Frontal cortex (tissue), 1 donor: ENCODE results near the gene KRTAP21-2. TPM values are rescaled to one million over a fixed set of nuclear protein-coding genes. Genes with fewer than 3 reads are reported as not detected.

Source experiments
- small RNA-seq: library from RNA; depleted of rRNA; stranded (forward); fragments of <200 nt; gene quantifications from one replicate; pipeline ENCODE3, GENCODE V24; 2014
- total RNA-seq: library from RNA; depleted of rRNA; stranded (reverse); fragments of >200 nt; gene quantifications from one replicate; pipeline ENCODE4 v1.2.3, GENCODE V29; 2014

KRTAP21-2 gene
- total RNA-seq, 1 donor from 2014 or later: not detected

Small RNA genes within 50 kb of the gene (small RNA-seq; reads per million reads assigned to genes)
- gene AP000244.1 (not detected), gene KRTAP21-3 (not detected)

Other genes starting within 250 kb of the KRTAP21-2 start
- gene KRTAP19-5, start 245.1 kb downstream of the KRTAP21-2 start, total RNA-seq: not detected
- not detected for gene KRTAP19-6, start 205.4 kb downstream of the KRTAP21-2 start, total RNA-seq
- not detected for gene KRTAP19-7, start 185.9 kb downstream of the KRTAP21-2 start, total RNA-seq
- not detected for gene KRTAP22-2, start 156.9 kb downstream of the KRTAP21-2 start, total RNA-seq
- not detected for gene KRTAP6-3, start 154.8 kb downstream of the KRTAP21-2 start, total RNA-seq
- gene KRTAP6-2, start 148.4 kb downstream of the KRTAP21-2 start, total RNA-seq: not detected
- not detected for gene KRTAP22-1, start 146.2 kb downstream of the KRTAP21-2 start, total RNA-seq
- gene KRTAP6-1, start 133.3 kb downstream of the KRTAP21-2 start, total RNA-seq: not detected
- gene KRTAP20-1, start 130.8 kb downstream of the KRTAP21-2 start, total RNA-seq: not detected
- not detected for gene KRTAP20-4, start 126.6 kb downstream of the KRTAP21-2 start, total RNA-seq
- gene KRTAP20-2, start 112.1 kb downstream of the KRTAP21-2 start, total RNA-seq: not detected
- gene KRTAP20-3, start 104.4 kb downstream of the KRTAP21-2 start, total RNA-seq: not detected
- gene KRTAP21-3, start 28.5 kb downstream of the KRTAP21-2 start, total RNA-seq: not detected
- gene KRTAP21-1, start 8.2 kb upstream of the KRTAP21-2 start, total RNA-seq: not detected
- not detected for gene KRTAP8-1, start 66.0 kb upstream of the KRTAP21-2 start, total RNA-seq
- gene KRTAP7-1, start 82.5 kb upstream of the KRTAP21-2 start, total RNA-seq: not detected
- gene KRTAP11-1, start 134.3 kb upstream of the KRTAP21-2 start, total RNA-seq: not detected